H9 (cell line): ENCODE results near the gene RANBP9. TPM values are rescaled to one million over a fixed set of nuclear protein-coding genes. Genes with fewer than 3 reads are reported as not detected.

Source experiments
- DNase-seq: peaks from one replicate; pipeline ENCODE4 v3.0.0-alpha.2; 2017
- H2AFZ ChIP-seq: one replicate; pipeline ENCODE4 v1.6.1; 2013; ENCODE audit warnings: mild to moderate bottlenecking, low read length, control low read depth, moderate library complexity
- H2AK5ac ChIP-seq: 2 replicates; pipeline ENCODE4 v1.6.1; 2013; ENCODE audit warnings: low read length, control low read depth, mixed read lengths; ENCODE audit not compliant: insufficient read length
- H2BK120ac ChIP-seq: one replicate; pipeline ENCODE4 v1.6.1; 2013; ENCODE audit warnings: low read depth, mild to moderate bottlenecking, low read length, control low read depth, inconsistent platforms; ENCODE audit not compliant: poor library complexity, severe bottlenecking
- H2BK12ac ChIP-seq: 2 replicates; pipeline ENCODE4 v1.6.1; 2013; ENCODE audit warnings: low read length, control low read depth, mixed read lengths, low read depth; ENCODE audit not compliant: insufficient read length
- H2BK15ac ChIP-seq: 2 replicates; pipeline ENCODE4 v1.6.1; 2013; ENCODE audit warnings: low read depth, low read length, control low read depth
- H2BK20ac ChIP-seq: one replicate; pipeline ENCODE4 v1.6.1; 2013; ENCODE audit warnings: low read depth, mild to moderate bottlenecking, low read length, control low read depth, inconsistent platforms; ENCODE audit not compliant: poor library complexity, severe bottlenecking
- H2BK5ac ChIP-seq: 2 replicates; pipeline ENCODE4 v1.6.1; 2013; ENCODE audit warnings: low read length, control low read depth, mixed read lengths; ENCODE audit not compliant: insufficient read length
- H3K14ac ChIP-seq: 2 replicates; pipeline ENCODE4 v1.6.1; 2013; ENCODE audit warnings: low read length, control low read depth; ENCODE audit not compliant: insufficient read depth
- H3K18ac ChIP-seq: 2 replicates; pipeline ENCODE4 v1.6.1; 2013; ENCODE audit warnings: low read depth, mild to moderate bottlenecking, mixed read lengths, low read length, control low read depth; ENCODE audit not compliant: insufficient read length
- H3K23ac ChIP-seq: 2 replicates; pipeline ENCODE4 v1.6.1; 2013; ENCODE audit warnings: low read length, control low read depth, mixed read lengths, low read depth; ENCODE audit not compliant: insufficient read length
- H3K23me2 ChIP-seq: 2 replicates; pipeline ENCODE4 v1.6.1; 2013; ENCODE audit warnings: low read depth, mild to moderate bottlenecking, mixed read lengths, low read length, control low read depth; ENCODE audit not compliant: insufficient read length, poor library complexity, severe bottlenecking
- H3K27ac ChIP-seq: 2 replicates; pipeline ENCODE4 v1.5.1; 2013; ENCODE audit warnings: low read length, control low read depth, mixed read lengths, low read depth; ENCODE audit not compliant: insufficient read length
- H3K27me3 ChIP-seq: 2 replicates; pipeline ENCODE4 v1.6.1; 2013; ENCODE audit warnings: low read length, control low read depth, inconsistent platforms; ENCODE audit not compliant: insufficient read depth
- H3K4ac ChIP-seq: 2 replicates; pipeline ENCODE4 v1.6.1; 2013; ENCODE audit warnings: low read depth, mild to moderate bottlenecking, control low read depth, inconsistent platforms, low read length, moderate library complexity
- H3K4me1 ChIP-seq: 2 replicates; pipeline ENCODE4 v1.6.1; 2013; ENCODE audit warnings: low read length, control low read depth, inconsistent platforms; ENCODE audit not compliant: insufficient read depth
- H3K4me2 ChIP-seq: 2 replicates; pipeline ENCODE4 v1.6.1; 2013; ENCODE audit warnings: low read length, control low read depth, mixed read lengths; ENCODE audit not compliant: insufficient read length, insufficient read depth
- H3K56ac ChIP-seq: 2 replicates; pipeline ENCODE4 v1.6.1; 2013; ENCODE audit warnings: low read depth, mild to moderate bottlenecking, mixed read lengths, low read length, control low read depth; ENCODE audit not compliant: insufficient read length
- H3K79me1 ChIP-seq: 2 replicates; pipeline ENCODE4 v1.6.1; 2013; ENCODE audit warnings: low read depth, mild to moderate bottlenecking, moderate library complexity, low read length, control low read depth, inconsistent platforms; ENCODE audit not compliant: insufficient read depth, poor library complexity, severe bottlenecking
- H3K79me2 ChIP-seq: 2 replicates; pipeline ENCODE4 v1.6.1; 2013; ENCODE audit warnings: low read length, control low read depth, inconsistent platforms; ENCODE audit not compliant: insufficient read depth
- H3K9ac ChIP-seq: 2 replicates; pipeline ENCODE4 v1.6.1; 2013; ENCODE audit warnings: low read length, control low read depth, mixed read lengths; ENCODE audit not compliant: insufficient read length; ENCODE audit errors: extremely low read depth
- H3K9me3 ChIP-seq: one replicate; pipeline ENCODE4 v1.6.1; 2013; ENCODE audit warnings: low read depth, low read length, inconsistent platforms; ENCODE audit not compliant: control insufficient read depth
- H3T11ph ChIP-seq: one replicate; pipeline ENCODE4 v1.6.1; 2013; ENCODE audit warnings: mild to moderate bottlenecking, low read length, control low read depth, inconsistent platforms
- H4K20me1 ChIP-seq: one replicate; pipeline ENCODE4 v1.6.1; 2013; ENCODE audit not compliant: control insufficient read depth, insufficient read length, insufficient read depth
- H4K5ac ChIP-seq: 2 replicates; pipeline ENCODE4 v1.6.1; 2013; ENCODE audit warnings: low read depth, mild to moderate bottlenecking, mixed read lengths, low read length, control low read depth; ENCODE audit not compliant: insufficient read length
- H4K8ac ChIP-seq: replicated peaks from 2 replicates; pipeline ENCODE4 v1.6.1; 2013; ENCODE audit warnings: low read length, control low read depth, mixed read lengths, low read depth; ENCODE audit not compliant: insufficient read length
- H4K91ac ChIP-seq: 2 replicates; pipeline ENCODE4 v1.6.1; 2013; ENCODE audit warnings: low read depth, mild to moderate bottlenecking, moderate library complexity, mixed read lengths, low read length, control low read depth; ENCODE audit not compliant: insufficient read length
- H3K27ac Mint-ChIP-seq, 3 experiments: 2 replicates in 2 of 3; 3 replicates in 1 of 3; pipeline ENCODE4 v1.8.0; 2020 to 2021; ENCODE audit warnings: mixed read lengths in 3 of 3, mild to moderate bottlenecking in 1 of 3, moderate library complexity in 1 of 3
- H3K27me3 Mint-ChIP-seq: 2 replicates; pipeline ENCODE4 v1.8.0; 2021; ENCODE audit warnings: low read depth, mild to moderate bottlenecking, moderate library complexity, mixed read lengths
- H3K36me3 Mint-ChIP-seq, 3 experiments: 2 replicates in 2 of 3; 3 replicates in 1 of 3; pipeline ENCODE4 v1.8.0; 2020 to 2021; ENCODE audit warnings: low read depth in 3 of 3, mixed read lengths in 3 of 3; ENCODE audit not compliant: insufficient read depth in 1 of 3
- H3K4me1 Mint-ChIP-seq, 2 experiments: 2 replicates each; pipeline ENCODE4 v1.8.0; 2020; ENCODE audit warnings: mixed read lengths in 2 of 2
- H3K4me3 Mint-ChIP-seq, 2 experiments: 2 replicates in 1 of 2; 3 replicates in 1 of 2; pipeline ENCODE4 v1.8.0; 2020 to 2021; ENCODE audit warnings: mild to moderate bottlenecking in 2 of 2, mixed read lengths in 2 of 2, moderate library complexity in 1 of 2
- H3K9me3 Mint-ChIP-seq, 2 experiments: 2 replicates in 1 of 2; 3 replicates in 1 of 2; pipeline ENCODE4 v1.8.0; 2020; ENCODE audit warnings: mild to moderate bottlenecking in 2 of 2, mixed read lengths in 2 of 2, moderate library complexity in 1 of 2
- WGBS: extraction: QIAGEN DNeasy Blood & Tissue Kit; methylation state at CpG from one replicate; pipeline ENCODE4 v1.1.7; 2013; ENCODE audit warnings: missing lambda C conversion rate, low lambda C conversion rate, mixed read lengths; ENCODE audit not compliant: insufficient read length; ENCODE audit errors: extremely low coverage; 5-methylcytosine and 5-hydroxymethylcytosine counted together
- total RNA-seq: library from RNA; stranded (reverse); gene quantifications from 2 replicates; pipeline ENCODE4 v1.2.1, GENCODE V29; 2021
- TF ChIP-seq, protein P1 (sequence below): fragments of 200-600 bp; sonication (generic); conservative IDR thresholded peaks from 3 replicates; pipeline ENCODE4 v1.8.0; 2021; ENCODE audit warnings: antibody characterized with exemption, mild to moderate bottlenecking

The RANBP9 gene
- total RNA-seq, 1 experiment from 2014 or later: 37.2 TPM

DNA sequence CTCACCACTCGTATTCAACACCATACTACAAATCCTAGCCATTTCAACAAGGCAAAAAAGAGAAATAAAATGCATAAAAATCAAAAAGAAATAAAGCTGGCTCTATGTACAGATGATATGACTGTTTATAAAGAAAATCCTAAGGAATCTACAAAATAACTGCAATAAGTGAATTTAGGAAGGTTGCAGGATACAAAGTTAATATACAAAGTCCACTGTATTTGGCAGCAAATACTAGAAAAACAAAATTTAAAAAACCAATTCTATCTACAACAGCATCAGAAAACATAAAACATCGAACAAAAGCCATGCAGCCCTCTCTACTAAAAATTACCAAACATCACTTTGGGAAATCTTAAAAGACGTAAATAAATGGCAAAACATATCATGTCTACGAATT is 47.6 kb downstream of the RANBP9 start:
- Histone ChIP-seq H2BK5ac (no peak overlapping the region), H4K91ac (no peak overlapping the region), H3K9ac (no peak overlapping the region), H3K27ac (no peak overlapping the region), H3K23ac (no peak overlapping the region), H2BK12ac (no peak overlapping the region), H3K4me1 (no peaks in the 10 kb centered on the region; the same call in 1 of the 2 replicates), H4K20me1 (no peaks in the 10 kb centered on the region), H3K79me2 (peaks cover 4% of the 10 kb centered on the region; the same call in 1 of the 2 replicates), H3K14ac (no peak overlapping the region), H3K9me3 (no peaks in the 10 kb centered on the region), H3K18ac (no peak overlapping the region), H3K4me2 (no peak overlapping the region), H3K79me1 (peaks cover 2% of the 10 kb centered on the region), H2BK120ac (no peak overlapping the region), H3T11ph (no peak overlapping the region), H3K23me2 (no peaks in the 10 kb centered on the region), H2BK15ac (no peak overlapping the region), H4K8ac (no peak overlapping the region), H2AFZ (no peak overlapping the region), H2BK20ac (no peak overlapping the region), H2AK5ac (no peak overlapping the region), H3K56ac (no peak overlapping the region), H3K4ac (no peak overlapping the region), H3K27me3 (no peaks in the 10 kb centered on the region), H4K5ac (no peak overlapping the region)
- peaks cover 29 to 39% of the 10 kb centered on the region in 2 experiments for H3K4me1 Mint-ChIP-seq
- H3K27me3 Mint-ChIP-seq: no peaks in the 10 kb centered on the region
- no peaks in the 10 kb centered on the region for H3K36me3 Mint-ChIP-seq
- TF ChIP-seq, protein P1, sequence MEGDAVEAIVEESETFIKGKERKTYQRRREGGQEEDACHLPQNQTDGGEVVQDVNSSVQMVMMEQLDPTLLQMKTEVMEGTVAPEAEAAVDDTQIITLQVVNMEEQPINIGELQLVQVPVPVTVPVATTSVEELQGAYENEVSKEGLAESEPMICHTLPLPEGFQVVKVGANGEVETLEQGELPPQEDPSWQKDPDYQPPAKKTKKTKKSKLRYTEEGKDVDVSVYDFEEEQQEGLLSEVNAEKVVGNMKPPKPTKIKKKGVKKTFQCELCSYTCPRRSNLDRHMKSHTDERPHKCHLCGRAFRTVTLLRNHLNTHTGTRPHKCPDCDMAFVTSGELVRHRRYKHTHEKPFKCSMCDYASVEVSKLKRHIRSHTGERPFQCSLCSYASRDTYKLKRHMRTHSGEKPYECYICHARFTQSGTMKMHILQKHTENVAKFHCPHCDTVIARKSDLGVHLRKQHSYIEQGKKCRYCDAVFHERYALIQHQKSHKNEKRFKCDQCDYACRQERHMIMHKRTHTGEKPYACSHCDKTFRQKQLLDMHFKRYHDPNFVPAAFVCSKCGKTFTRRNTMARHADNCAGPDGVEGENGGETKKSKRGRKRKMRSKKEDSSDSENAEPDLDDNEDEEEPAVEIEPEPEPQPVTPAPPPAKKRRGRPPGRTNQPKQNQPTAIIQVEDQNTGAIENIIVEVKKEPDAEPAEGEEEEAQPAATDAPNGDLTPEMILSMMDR: no peak
- no peaks in the 10 kb centered on the region for H3K9me3 Mint-ChIP-seq
- no peak for DNase-seq
- peak overlapping the region in 1 of 3 experiments; percentile 45; a peak in 1 of 7 replicates for H3K27ac Mint-ChIP-seq
- H3K4me3 Mint-ChIP-seq: no peak overlapping the region
- no CpG with 5 or more reads among the region's 4 CpGs for WGBS
